Hindlimb muscle (tissue), 1 donor: ENCODE measurements around the gene IGFBP3. TPM values are rescaled to one million over a fixed set of nuclear protein-coding genes. Genes with fewer than 3 reads are reported as not detected.
A peak's percentile ranks its signal among the peaks of the same experiment; 100 is the strongest.

ENCODE experiments used
- DNase-seq: peaks from one replicate; pipeline ENCODE4 v3.0.0-alpha.2; 2013
- polyA plus RNA-seq: library from polyadenylated mRNA; unstranded; fragments of 120-200 nt; gene quantifications from one replicate; pipeline ENCODE4 v1.2.1, GENCODE V29; 2013; ENCODE audit not compliant: insufficient read length

Gene IGFBP3
- polyA plus RNA-seq, 1 donor, result 268 TPM

DNA sequence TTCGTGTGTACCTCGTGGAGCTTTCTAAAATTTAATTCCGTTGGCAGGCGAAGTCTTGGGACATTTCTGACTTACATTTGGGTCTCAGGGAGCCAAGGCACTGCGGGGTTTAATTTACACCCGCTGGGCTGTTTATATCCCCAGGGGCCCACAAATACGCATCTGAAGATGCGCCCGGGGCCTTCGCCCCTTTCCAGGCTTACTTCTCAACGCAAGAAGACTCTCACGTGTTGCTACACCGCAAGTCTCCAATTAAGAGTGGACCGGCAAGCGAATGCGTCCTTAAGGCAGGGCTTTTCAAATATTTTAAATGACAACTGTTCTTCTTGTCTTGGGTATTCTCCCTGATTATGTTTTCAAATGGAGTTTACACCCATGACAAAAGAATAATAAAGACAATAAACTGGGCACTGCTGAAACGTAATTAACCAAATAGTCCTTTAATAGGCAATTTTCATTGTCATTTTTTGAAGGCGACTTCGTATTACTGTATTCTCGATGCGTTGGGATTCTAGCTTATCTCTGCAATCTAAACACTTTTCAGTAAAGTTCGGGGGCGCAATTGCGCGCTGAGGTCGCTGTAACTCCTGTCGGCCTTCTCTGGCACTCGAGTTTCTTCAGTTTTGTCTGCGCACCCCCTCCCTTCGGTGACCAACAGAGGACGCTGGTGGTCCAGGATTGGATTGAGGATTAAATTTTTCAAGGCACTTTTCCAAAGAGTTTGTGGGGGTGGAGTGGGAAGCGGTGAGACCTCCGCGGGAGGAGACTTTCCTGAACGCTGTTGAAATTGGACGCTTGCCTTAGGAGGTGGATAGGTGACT, 837 bp upstream of the IGFBP3 start:
- DNase-seq, result peak; percentile 87

DNA sequence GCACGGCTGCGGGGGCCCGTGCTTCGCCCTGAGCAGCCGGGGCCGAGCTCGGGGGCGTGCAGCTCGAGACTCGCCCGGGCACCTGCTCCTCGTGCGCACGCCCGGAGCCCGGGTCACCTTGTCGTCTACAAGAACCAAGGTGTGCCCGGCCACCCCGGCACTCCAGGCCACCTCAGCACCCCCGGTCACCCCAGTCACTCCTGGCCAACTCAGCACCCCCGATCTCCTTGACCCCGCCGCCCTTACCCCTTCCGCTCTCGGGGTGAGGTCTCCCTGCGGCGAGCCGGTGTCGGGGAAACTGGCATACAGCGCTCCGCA, 268 bp upstream of the IGFBP3 start:
- DNase-seq, result no peak

DNA sequence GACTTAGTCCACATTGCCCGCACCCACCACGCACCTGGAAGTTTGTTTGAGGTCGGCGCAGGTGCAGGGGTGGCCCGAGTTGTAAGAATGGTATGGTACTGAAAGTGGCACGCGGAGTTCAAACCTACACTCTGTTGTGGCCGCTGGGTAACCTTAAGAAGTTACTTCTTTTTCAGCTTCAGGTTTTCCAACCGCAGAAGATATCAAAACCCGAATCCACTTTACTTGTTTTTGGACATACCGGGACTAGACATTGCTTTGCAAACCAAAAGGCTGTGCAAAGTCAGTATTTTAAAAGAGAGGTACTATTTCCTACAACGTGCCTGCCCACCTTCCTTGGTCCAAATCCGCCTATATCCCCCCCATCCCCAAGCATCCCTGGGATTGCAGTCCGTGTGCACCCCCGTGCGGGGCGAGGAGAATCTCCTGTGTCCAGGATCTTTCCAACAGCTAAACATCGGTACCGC, 1.0 kb downstream of the IGFBP3 start:
- peak; percentile 34 for DNase-seq

DNA sequence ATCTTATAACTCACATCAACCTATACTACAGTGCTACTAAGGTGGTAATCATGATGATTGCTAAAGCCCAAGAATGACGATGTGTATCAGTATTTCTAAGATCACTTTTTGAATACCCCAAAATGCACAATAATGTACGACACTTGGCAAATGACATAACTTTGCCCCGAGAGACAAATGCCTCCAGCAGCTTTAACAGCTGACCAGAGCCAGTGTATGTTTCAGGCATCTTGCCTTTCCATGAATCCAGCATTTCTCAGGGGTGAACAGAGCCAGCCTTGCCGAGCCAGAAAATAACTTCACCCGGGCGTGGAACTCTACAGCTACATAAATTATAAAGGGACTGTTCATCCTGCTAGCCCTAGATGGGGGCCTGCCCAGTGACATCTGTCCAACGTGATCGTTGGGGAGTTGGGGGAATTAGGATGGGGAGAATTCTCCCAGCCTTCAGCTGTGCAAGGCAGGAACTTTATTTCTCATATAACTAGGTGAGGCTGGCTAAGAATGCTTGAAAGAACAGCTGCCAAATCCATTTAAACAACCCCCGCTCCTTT, 1.8 kb downstream of the IGFBP3 start:
- peak; percentile 39 for DNase-seq

DNA sequence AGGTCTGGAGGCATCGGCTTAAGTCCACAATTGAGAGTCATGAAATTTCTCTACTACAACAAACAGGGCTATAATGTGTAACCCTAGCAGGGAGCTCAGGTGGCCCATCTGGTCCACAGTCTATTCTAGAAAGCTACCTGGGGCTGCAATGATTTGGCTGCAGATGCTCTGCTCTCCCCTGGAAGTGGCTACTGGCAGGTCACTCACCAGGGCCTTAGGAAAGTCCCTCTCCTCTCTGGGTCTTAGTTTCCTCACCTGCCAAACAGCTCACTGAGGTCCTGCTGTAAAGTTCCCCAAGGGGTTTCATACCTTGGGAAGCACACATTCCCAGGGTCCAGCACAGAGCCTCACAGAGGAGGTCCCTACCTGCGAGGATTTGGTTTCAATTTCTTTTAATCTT, 2.5 kb downstream of the IGFBP3 start:
- DNase-seq, result no peak

DNA sequence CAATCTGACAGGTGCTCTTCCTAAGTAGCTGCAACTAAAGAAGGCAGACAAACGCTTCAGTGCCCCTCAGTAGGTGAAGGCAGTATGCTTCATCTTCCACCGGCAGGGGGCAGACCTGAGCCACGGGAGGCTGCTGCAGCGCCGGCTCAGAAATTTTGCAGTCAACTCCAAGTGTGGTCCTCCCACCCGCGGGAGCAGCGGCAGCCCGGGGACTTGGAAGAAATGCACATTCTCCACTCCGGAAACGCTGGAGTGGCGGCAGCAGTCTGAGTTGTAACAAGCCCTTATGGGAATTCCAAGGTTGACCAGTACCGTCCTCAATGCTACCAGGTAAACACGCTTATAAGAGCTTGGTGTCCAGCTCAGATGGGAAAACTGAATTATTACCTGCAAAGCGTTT, 3.4 kb downstream of the IGFBP3 start:
- DNase-seq, result peak; percentile 82

DNA sequence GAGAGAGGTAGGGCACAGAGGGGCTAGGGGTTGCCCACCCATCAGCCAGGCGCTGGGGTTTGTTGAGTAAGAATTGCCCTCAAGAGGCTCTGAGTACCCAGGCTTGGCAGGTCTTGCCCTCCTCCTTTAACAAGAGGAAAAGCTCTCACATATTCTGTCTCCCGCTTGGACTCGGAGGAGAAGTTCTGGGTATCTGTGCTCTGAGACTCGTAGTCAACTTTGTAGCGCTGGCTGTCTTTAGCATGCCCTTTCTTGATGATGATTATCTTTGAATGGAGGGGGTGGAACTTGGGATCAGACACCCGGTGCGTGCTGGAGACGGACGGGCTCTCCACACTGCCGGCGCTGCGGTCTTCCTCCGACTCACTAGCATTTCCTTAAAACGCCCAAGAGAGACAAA, 4.0 kb downstream of the IGFBP3 start:
- no peak for DNase-seq

DNA sequence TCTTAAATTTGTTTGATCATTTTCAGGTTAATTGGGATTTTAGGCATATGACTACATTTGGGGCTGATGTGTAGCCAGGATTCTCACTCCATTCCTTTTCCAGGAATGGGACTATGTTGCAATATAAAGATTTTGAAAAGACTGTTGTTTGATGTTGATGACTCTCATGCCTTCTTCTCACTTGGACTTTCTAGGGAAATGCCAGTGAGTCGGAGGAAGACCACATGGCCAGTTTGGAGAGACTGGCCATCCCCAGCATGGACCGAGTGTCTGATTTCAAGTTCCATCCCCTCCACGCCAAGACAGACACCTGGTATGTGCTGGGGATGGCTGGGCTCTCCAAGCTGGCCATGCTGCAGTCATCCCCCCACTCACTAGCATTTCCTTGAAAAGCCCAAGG, 5.5 kb downstream of the IGFBP3 start:
- DNase-seq, result no peak

DNA sequence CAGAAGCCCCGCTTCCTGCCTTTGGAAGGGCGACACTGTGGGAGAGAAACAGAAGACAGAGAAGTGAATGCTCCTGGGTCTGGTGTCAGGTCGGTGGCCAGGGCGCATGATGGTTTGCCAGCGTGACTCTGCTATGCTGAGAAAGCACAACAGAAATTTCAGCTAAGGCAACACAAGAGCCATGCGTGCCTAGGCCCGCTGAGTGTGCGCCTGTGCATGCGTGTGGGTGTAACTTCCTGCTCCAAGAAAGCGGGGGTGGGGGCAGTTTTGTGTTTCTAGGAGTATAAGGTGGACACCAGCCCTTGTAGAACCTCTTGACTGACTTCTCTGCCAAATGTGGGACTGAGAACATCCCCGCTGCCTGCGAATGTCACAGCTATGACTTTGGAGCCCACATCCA, 6.2 kb downstream of the IGFBP3 start:
- no peak for DNase-seq

DNA sequence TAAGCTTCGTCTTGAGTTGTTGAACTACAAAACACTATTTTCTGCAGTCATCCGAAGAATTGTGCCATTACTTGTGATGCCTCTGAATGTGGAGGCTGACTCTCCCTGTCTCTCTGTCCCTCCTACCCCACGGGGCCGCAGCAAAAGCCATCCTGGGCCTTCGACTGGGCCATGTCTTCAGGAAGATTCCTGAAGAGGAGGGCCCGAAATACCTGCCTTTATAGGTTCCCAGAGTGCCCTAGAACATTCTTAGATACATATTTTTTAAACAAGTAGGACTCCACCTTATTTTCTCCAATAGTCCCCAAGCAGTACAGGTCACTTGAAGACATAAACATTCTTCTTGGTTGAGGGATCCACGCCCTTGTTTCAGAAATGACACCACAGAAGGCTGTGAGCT, 8.1 kb downstream of the IGFBP3 start:
- DNase-seq, result no peak

DNA sequence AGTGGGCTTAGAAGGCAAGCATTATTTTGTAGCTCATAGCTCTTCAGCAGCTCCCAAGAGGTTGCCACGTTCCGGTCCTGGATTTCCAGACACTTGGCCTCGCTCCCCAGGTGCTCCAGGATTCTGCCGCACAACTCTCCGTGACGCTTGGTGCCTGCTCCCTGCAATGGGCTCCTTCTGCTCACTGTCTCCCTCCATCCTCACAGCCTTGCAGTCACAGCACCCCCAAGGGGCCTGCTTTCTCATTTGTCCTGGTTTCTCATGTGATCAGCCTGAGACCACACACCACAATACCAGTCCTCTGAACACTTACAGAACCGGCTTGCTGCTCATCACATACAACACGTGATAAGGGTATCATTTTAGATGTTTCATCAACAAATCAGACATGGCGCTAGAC, 9.8 kb downstream of the IGFBP3 start:
- DNase-seq, result no peak

DNA sequence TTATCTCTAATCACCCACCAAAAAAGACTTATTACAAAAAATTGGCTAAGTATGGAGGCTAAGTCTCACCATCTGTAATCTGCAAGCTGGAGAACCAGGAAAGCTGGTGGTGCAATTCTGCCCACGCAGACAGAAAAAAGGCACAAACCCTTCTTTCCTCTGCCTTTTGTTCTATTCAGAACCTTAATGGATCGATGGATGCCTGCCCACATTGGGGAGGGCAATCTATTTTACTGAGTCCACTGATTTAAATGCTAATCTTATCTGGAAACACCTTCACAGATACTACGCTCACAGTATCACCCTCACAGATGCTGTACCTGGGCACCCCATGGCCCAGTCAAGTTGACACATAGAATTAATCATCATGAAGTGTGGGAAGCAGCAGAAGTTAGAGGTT, 10.2 kb downstream of the IGFBP3 start:
- DNase-seq, result no peak

DNA sequence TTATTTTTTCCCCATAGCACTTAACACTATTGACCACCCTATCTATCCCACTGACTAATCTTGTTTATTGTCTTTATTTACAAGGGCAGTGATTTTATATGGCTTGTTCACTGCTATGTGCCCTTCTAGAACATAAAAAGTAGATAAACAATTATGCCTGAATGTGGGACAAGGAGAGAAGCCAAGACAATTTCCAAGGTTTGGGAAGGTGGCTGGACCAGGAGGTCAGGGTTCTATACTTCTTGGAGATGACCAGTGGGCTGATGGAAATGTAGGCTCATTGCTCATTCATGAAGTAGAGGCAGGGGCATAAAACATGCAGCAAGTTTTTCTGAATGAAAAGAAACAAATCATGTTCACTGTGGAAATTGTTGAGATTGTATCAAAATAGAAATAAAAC, 11.5 kb downstream of the IGFBP3 start:
- DNase-seq, result no peak

DNA sequence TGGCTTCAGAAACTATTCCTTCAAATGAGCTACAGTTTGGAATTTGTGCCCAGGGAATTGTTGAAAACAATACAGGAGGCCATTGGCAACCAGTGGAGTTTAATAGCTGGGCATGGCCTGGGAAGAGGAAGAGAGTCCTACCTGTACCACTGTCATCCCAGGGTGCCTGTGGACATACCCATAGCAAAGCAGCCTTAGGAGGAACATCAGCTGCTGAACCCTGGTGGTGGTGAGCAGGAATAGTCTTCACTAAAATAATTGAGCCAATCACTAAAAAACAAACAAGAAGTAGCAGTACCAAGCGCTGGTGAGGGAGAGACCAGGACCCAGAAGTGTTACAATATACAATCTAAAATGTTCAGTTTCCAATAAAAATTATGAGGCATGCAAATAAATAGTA, 18.3 kb downstream of the IGFBP3 start:
- no peak for DNase-seq

DNA sequence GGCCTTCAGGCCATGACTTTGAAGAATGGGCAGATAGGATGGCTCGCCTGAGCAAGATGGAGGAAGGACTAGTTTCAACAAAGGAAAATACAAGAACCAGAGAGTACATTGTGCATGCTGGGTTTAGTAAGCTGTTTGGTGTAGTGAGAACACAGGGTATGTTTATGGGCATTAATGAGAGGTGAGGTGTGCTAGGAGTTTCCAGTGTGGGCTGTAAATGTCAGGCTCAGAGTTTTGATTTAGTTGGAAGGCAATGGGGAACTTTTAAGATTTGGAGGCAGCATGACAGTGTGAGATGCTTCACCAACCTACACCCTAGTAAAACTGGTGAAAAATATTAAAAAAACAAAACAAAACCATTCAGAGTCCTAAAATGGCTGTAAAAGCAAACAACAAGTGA, 19.5 kb downstream of the IGFBP3 start:
- no peak for DNase-seq

DNA sequence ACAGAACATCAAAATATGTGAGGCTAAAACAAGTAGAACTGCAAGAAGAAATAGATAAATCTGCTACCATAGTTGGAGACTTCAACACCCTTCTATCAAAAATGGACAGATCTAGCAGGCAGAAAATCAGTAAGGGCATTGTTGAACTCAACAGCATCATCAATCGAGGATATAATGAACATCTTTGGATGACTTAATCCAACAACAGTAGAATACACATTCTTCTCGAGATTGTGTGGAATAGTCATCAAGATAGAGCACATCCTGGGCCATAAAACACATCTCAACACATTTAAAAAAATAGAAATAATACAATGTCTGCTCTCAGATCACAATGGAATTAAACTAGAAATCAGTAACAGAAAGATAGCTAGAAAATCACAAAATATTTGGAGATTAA, 22.9 kb downstream of the IGFBP3 start:
- no peak for DNase-seq

DNA sequence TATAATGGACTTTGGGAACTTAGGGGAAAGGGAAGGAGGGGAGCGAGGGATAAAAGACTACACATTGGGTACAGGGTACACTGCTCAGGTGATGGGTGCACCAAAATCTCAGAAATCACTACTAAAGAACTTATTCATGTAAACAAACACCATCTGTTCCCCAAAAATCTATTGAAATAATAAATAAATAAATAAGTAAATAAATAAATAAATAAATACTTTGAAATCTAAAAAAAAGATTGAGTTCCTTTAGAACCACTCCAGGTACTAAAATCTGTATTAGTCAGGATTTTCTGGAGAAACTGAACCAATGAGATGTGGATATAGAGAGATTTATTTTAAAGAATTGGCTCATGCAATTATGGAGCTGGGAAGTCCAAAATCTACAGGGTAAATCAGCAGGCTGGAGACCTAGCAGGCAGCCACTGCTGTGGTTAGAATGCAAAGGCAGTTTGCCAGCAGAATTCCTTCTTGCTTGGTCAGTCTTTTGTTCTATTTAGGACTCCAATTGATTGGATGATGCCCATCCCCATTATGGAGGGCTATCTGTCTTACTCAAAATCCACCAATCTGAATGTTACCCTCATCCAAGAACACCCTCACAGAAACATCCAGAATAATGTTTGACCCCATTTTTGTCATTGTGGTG, 23.9 kb downstream of the IGFBP3 start:
- DNase-seq, result no peak

DNA sequence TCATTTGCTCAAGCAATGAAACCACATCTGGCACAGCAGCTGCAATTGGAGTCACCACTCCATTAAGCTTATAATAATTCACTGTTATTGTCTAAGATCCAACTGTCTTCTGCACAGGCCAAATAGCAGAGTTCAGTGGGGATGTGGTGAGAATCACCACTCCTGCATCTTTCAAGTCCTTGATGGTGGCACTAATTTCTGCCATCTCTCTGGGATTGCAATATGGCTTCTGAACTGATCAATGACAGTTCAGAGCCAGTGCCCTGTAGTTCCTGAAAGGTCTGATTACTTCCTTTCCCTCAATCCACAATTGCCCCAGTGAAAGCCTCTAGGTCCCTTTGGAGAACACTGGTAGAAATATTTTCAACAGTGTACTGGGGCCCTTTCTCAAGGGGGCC, 26.4 kb downstream of the IGFBP3 start:
- DNase-seq, result no peak

DNA sequence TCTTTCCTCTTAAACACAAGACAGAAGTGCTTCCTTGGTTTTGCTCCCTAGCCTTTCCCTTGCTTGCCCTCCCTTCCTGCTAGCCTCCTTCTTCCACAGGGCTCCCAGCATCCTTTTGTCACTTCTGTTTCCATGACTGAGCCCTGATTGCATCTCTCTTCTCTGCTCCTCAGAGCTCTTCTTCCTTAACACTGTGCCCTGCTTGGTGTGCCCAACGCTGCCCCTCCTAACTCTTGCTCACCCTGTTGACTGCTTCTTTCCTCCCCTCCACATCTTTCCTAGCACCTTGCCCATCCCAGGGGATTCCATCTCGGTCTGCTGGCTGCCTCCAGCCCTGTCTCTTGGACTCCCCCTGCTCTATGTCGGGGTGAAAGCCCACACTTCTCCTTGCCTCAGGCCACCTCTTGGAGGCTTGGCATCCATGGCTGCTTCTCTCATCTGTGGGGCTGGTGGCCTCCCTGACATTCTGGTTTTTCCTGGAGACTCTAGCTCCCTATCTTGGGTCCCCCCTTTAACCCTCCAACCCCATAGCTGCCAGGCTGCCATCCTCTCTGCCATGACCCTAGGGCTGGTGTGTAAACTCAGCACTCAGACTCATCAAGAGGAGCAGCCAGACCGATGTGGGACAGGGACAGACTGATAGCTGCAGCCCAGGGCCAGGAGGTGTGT, 26.9 kb downstream of the IGFBP3 start:
- no peak for DNase-seq

DNA sequence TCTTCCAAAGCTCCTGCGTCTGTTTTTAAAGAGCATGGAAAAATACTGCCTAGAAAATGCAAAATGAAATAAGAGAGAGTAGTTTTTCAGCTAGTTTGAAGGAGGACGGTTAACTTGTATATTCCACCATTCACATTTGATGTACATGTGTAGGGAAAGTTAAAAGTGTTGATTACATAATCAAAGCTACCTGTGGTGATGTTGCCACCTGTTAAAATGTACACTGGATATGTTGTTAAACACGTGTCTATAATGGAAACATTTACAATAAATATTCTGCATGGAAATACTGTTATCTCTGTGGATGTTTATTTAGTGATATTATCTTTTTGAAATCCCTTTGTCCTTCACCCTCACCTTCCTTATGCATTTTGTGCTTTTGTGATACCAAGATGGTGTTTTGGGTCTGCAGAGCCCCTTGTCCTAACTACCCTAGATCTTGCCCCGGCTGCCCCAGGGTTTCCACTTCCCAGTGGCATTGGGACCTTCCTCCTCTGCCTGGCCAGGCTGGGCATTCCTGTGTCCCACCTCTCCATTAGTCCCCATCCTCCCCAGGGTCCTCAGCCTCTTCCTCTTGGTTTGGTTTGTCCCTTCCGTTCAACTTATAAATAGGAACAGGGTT, 27.6 kb downstream of the IGFBP3 start:
- no peak for DNase-seq

DNA sequence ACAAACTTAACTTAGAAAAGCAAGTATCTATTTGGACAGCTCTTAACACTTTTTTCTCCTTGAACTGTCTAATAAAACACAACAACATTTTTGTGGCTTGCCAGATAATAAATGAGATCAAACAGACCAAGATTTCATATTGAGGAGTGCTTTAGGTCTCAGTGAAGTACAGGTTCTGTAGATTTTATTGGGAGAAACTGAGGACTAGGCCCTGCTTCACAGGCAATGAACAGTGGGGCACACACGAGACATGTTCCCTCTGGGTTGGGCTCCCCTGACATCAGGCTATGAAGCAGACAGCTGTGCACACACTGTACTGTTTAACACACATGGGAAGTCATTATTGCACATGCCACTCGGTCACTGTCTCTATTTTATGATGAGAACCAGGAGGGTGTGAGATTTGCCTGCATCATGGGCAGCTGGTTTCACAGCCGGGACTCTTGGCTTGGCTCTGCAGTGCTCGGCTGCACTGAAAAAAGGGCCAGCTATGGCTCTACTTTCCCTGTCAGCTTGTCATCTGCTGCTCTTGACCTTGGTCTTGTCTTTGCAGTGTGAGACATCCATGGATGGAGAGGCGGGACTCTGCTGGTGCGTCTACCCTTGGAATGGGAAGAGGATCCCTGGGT, 28.6 kb downstream of the IGFBP3 start:
- DNase-seq, result no peak
